ENCODE measurements around the gene GNAL. TPM values are rescaled to one million over a fixed set of nuclear protein-coding genes. Genes with fewer than 3 reads are reported as not detected.

GNAL gene
- total RNA-seq, 6 experiments from 2014 or later = 0.09 to 0.21 (median 0.17) TPM

DNA sequence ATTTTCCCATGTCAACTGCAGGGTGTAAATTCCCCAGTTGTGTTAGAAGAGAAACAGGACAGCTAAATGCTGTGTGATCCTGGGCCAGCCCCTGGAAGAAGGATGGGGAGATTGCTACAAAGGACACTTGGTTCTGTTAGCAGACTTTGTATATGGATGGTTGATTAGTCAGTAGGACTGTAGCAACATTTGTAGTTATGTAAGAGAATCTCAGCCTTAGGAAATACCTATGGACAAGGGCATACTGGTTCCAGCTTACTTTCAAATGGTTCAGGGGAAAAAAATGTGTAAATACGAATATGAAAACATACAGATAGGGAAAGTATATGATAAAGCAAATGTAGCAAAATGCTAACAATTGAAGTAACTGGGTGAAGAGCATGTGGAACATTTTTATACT is 47.6 kb downstream of the GNAL start:
- Mint-ChIP-seq H3K4me1 (ENCODE audit: low read depth) (no peaks in the 10 kb centered on the region), H3K4me3 (no peak overlapping the region), H3K27me3 (ENCODE audit: insufficient read depth) (peaks cover 17% of the 10 kb centered on the region), H3K27ac (no peak overlapping the region), H3K9me3 (no peaks in the 10 kb centered on the region), H3K36me3 (ENCODE audit: low read depth) (no peaks in the 10 kb centered on the region)
- no peak for DNase-seq
- no peak for TF ChIP-seq CTCF (IDR thresholded peaks at IDR 0.05)

DNA sequence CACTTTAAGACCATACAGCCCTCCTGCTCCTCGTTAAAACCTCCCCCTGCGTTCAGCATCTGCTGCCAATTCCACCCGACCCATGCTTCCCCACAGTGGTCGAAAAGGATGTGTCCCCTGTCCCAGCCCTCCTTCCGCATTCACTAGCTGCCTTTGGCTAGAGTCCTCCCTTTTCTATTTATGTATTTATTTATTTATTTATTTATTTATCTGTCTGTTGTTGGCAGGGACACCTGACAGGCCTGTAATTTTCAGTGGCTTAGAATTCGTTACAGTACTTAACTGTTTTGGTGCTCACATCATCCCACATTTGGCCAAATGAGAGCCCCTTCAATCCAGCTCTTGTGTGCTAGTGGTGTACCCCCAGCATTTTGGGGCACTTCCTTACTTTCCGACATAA is 50.8 kb downstream of the GNAL start:
- no peak overlapping the region for H3K27ac Mint-ChIP-seq
- DNase-seq = no peak
- peaks cover 20% of the 10 kb centered on the region for H3K27me3 Mint-ChIP-seq (ENCODE audit: insufficient read depth)
- no peak for TF ChIP-seq CTCF (IDR thresholded peaks at IDR 0.05)
- H3K4me1 Mint-ChIP-seq (ENCODE audit: low read depth) = no peaks in the 10 kb centered on the region
- H3K4me3 Mint-ChIP-seq = no peak overlapping the region
- no peaks in the 10 kb centered on the region for H3K36me3 Mint-ChIP-seq (ENCODE audit: low read depth)
- no peaks in the 10 kb centered on the region for H3K9me3 Mint-ChIP-seq

DNA sequence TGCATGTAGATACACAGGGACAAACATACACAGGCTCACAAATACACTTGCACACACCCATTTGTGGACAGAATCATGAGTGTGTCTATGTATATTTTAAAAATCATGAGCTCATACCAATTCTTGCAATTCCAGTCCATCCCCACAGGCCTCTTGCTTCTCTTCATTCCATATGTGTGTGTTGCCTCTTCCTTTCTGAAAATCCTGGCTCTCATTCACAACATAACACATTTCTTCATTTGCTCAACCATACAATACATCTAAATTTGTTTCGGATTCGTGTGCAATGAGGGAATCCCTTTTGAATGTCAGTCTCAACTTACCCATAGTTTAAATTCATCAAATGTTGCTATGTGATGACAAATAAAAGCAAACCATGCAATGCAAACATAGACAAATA is 51.4 kb downstream of the GNAL start:
- Mint-ChIP-seq H3K27ac (no peak overlapping the region), H3K4me3 (no peak overlapping the region), H3K4me1 (ENCODE audit: low read depth) (no peaks in the 10 kb centered on the region), H3K9me3 (no peaks in the 10 kb centered on the region), H3K27me3 (ENCODE audit: insufficient read depth) (peaks cover 21% of the 10 kb centered on the region), H3K36me3 (ENCODE audit: low read depth) (no peaks in the 10 kb centered on the region)
- no peak for TF ChIP-seq CTCF (IDR thresholded peaks at IDR 0.05)
- DNase-seq = no peak

- peak; percentile 70 for TF ChIP-seq CTCF (IDR thresholded peaks at IDR 0.05)
- H3K36me3 Mint-ChIP-seq (ENCODE audit: low read depth) = no peaks in the 10 kb centered on the region
Observed at GRCh38 chr18:11741505-11742145, 52.6 kb downstream of the GNAL start.

GRCh38 chr18:11745521-11745920 is 56.5 kb downstream of the GNAL start:
- no peak for DNase-seq
- Mint-ChIP-seq H3K36me3 (ENCODE audit: low read depth) (no peaks in the 10 kb centered on the region), H3K9me3 (no peaks in the 10 kb centered on the region), H3K4me1 (ENCODE audit: low read depth) (no peaks in the 10 kb centered on the region), H3K27ac (no peak overlapping the region), H3K4me3 (no peak overlapping the region), H3K27me3 (ENCODE audit: insufficient read depth) (peaks cover 28% of the 10 kb centered on the region)
- TF ChIP-seq CTCF (IDR thresholded peaks at IDR 0.05) = no peak

More at GRCh38 chr18:11741505-11742145, 52.6 kb downstream of the GNAL start:
- Mint-ChIP-seq H3K27ac (no peak overlapping the region), H3K4me1 (ENCODE audit: low read depth) (no peaks in the 10 kb centered on the region), H3K9me3 (no peaks in the 10 kb centered on the region), H3K27me3 (ENCODE audit: insufficient read depth) (peaks cover 18% of the 10 kb centered on the region), H3K4me3 (no peak overlapping the region)
- no peak for DNase-seq
